ENCODE results near the gene MBNL2.

MBNL2 gene

DNA sequence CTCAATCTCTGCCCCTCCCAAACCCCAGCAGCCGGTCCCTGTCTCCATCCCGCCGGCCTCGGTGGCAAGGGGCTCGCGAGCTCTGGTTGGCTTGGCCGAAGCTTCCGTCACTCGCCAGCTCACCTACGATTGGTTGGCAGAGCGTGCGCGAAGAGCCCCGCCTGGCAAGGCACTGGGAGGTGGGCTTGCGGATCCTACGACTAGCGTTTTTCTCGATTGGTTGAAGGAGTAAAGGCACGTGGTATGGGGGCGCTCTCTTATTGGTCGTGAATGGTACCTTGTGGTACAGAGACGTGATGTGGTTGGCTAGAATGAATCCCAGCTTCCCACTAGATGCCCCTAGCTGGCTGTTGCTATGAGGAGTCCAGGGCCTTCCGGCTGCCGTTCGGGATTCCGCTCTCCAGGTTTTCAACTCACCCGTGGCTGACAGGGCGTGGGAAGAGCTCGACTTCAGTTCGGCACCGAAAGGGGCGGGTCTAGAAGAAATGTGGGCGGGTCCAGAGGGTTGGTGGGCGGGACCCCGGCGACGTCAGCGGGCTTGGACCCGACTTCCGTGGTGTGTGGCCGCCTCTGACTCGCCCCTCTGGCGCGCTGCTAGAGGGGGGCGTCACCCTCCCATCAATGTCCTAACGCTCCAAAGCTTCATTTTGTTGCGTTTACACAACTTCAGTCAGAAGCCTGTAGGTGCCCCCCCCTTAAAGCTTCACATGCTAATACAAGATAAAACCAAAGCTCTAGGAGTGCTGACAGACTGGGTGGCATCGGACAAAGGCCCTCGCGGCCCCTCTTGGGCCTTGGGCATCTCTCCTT, 211.0 kb downstream of the MBNL2 start:
- peak; percentile 100 for DNase-seq

DNA sequence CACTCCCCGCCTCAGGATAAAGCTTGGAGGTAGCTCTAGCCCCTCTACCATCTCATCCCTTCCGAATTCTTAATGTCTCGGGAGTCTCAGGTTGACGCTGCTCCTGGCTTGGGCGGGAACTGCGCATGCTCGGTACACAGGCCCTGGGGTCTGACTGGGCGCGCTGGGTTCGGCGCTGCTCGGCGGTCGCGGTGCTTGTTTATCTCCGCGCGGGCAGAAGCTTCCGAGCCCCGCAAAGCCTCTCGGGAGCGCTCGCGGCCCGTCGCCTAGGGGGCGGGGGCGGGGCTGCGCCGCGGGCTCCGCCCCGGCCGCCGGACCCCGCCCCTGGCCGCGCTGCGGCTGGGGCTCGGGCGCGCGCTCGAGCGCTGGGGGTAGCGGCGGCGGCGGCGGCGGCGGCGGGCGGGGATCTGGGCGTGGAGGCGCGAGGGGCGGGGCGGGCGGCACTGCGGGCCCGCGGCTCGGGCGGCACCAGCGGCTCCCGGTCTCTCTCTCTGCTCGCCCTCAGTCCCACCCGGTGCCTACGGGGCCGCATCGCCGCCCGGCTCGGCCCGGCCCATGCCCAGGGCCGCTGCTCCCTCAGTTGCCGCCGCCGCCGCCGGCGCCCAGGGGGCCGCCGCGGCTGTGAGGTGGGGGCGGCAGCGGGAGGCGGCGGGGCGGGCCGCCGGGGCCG, 211.7 kb downstream of the MBNL2 start, which contains the start of gene RAP2A:
Gene RAP2A (plus strand): TSS at position 443 of the 670 bp plus-strand sequence. CDS start 302 bp downstream, outside the sequence.
- peak; percentile 92 for DNase-seq

DNA sequence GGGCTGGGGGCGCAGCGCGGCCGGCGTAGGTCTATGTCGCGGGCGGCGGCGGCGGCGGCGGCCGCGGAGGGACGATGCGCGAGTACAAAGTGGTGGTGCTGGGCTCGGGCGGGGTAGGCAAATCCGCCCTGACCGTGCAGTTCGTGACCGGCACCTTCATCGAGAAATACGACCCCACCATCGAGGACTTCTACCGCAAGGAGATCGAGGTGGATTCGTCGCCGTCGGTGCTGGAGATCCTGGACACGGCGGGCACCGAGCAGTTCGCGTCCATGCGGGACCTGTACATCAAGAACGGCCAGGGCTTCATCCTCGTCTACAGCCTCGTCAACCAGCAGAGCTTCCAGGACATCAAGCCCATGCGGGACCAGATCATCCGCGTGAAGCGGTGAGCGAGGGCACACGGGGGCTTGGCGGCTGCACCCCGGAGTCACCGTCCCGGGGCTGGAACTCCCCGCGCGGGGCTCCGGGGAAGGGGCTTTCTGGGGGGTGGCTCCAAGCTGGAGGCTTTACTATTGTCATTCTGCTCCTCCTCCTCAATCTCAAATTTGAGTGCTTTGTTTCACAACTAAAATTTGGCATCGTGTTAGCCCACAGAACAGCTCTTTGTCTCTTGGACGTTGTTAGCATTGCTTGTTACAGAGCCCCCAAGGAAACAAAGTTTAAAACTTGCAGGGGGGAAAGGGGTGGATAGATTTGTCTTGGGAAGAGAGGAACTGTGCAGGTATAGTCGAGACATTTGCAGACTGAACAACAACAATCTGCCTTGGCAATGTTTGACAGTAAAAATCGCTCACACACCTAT, 212.5 kb downstream of the MBNL2 start:
- DNase-seq = peak; percentile 27

DNA sequence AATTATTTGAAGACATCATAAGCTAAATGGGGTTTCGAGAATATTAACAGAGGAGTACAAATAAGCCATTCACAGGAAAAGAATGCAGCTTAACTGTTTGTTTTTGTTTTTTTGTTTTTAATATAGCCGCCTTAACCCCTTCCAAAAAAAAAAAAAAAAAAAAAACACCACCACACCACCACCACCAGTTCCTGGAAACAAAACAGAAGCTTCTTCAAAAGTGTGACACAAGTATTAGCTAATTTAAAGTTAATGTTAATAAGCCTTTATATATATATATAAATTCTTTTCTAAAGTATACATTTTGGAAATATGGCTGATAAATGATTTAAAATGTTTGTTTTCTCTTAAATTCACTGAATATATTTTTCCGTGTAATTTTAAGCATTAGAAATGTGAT, 213.2 kb downstream of the MBNL2 start:
- no peak for DNase-seq

DNA sequence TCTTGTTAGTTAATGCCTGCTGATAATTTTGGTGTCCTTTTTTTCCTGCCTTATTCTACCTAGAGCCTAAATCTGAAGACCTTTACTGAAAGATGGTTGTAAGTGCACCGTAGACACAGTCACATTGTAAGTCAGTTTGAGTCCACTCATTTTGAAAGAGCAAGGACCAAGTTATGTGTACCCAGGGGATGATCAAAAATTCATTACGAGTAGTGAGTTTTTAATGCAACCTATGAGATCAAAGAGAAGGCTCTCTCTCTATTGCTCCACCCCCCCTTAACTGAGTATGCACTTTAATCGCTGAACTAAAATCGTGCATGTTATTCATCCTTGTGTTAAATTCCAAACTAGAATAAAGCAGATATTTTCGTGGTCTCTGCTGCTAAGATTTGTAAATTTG, 213.7 kb downstream of the MBNL2 start:
- no peak for DNase-seq

DNA sequence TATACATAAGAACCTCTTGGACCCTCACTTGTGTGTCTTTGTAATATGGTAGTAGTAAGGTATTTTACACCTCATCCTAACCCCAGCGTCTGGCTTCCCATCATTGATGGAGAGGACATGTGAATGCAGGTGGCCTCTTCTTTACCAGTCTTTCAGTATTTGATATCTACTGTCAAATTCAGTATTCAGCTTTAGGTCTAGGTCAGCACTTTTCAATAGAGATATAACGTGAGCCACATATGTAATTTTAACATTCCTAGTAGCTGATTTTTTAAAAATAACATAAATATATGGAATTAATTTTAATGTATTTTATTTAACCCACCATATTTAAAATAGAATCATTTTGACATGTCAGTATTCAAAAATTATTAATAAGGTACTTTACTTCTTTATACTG, 214.7 kb downstream of the MBNL2 start:
- no peak for DNase-seq

DNA sequence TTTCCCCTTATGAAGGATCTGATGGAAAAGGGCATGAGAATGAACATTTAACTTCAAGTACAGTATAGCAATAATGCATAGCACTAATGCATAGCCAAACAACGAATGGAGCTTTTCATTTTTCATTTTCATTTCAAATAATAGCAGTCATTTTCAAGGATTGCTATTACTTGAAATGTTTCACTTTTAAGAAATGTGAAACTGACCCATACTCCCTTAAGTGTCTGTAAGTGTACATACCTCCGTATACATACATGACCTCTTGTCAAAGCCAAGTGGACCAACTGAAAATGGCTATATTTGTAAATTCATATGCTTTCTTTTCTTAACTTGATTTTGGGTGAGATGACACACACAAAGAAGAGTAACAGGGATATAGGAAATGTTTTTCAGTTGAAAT, 215.6 kb downstream of the MBNL2 start:
- no peak for DNase-seq

DNA sequence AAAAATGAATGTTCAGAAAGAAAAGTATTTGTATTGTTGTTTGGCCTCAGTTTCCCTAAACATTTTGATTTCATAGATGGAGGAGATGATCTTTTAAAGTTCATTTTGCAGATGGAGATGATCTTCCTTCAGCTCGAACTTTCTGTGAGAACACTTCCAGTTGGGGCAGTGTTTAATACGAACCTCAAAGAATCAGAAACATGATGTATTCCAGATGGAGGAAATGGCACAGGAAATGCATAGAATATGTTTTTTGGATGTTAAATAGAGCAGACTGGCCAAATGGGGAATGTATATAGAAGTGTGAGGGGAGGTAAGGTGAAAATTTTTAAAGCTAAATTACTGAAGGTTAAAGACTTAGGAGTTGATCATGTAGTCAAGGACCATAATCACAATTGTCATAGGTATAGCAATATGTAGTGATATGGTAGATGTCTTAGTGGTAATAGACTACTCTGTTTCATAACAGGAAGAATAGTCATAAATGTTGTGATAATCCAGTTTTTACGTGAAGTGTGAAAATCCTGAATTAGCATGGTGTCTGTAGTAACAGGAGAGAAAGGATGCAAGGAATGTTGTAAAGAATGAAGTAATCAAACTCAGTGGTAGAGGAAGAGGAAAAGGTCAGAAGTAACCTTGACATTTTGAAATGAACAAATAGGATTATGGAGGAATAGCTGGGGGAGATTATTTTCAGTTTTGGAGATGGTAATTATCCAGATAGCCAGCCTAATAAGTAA, 216.9 kb downstream of the MBNL2 start:
- peak; percentile 25 for DNase-seq

DNA sequence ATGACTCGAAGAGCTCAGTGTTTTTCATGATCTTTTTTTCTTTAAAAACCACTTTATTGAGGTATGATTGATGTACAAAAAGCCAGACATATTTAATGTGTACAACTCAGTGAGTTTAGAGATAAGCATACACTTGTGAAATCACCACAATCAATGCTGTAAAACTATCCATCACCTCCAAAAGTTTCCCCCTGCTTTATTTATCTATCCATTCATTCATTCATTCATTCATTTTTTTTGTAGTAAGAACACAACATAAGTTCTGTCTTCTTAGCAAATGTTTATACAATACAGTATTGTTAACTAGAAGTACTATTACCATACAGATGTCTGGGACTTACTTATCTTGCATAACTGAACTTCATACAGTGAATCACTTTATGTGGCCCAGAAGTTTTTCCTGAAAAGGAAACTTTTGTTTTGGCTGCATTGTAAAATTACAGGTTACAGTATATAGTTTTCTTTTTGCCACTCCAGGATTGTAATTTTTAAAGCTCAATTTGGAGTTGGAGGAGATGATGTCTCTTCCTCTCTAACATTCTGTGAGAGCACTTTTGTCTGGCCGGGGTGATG, 218.6 kb downstream of the MBNL2 start:
- DNase-seq = no peak

DNA sequence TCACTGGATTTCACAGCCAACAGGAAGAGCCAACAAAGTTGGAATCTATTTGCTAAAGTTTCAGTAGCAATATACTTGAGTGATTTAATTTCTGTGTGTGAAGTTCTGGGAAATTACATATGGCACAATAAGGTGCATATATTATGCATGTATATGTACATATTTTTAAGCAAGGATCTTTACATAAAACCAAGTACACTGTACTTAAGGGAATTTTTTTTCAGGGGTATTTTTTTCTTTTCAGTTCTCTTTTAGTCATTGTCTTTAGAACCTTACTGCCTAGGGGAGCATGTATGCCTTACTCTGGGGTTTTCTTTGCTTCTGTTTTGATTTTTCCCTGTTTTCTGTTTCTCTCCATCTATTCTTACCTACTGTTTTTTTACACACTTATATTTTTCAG, 219.2 kb downstream of the MBNL2 start:
- no peak for DNase-seq

Measured in fibroblast of skin of right quadriceps (primary cell).